Parathyroid adenoma (tissue), 2 donors: Measurements from ENCODE around the gene ITGA2B.

Source experiments
- H2AFZ ChIP-seq: fragments of 300-600 bp; sonication (generic); one replicate; pipeline ENCODE4 v1.7.0; 2017; ENCODE audit warnings: antibody characterized with exemption, mild to moderate bottlenecking
- H3K27ac ChIP-seq: fragments of 300-600 bp; sonication (generic); one replicate; pipeline ENCODE4 v1.7.0; 2017
- H3K27me3 ChIP-seq: fragments of 300-600 bp; sonication (generic); one replicate; pipeline ENCODE4 v1.7.0; 2017; ENCODE audit warnings: low read length; ENCODE audit not compliant: control insufficient read depth, insufficient read depth
- H3K36me3 ChIP-seq: fragments of 300-600 bp; sonication (generic); one replicate; pipeline ENCODE4 v1.7.0; 2017; ENCODE audit warnings: low read length; ENCODE audit not compliant: control insufficient read depth, insufficient read depth
- H3K4me1 ChIP-seq: fragments of 300-600 bp; sonication (generic); one replicate; pipeline ENCODE4 v1.7.0; 2017; ENCODE audit warnings: control low read depth
- H3K4me2 ChIP-seq: fragments of 300-600 bp; sonication (generic); one replicate; pipeline ENCODE4 v1.7.0; 2017; ENCODE audit warnings: low read length
- H3K4me3 ChIP-seq: fragments of 300-600 bp; sonication (generic); one replicate; pipeline ENCODE4 v1.7.0; 2017; ENCODE audit warnings: low read depth, low read length
- H3K79me2 ChIP-seq: fragments of 300-600 bp; sonication (generic); one replicate; pipeline ENCODE4 v1.7.0; 2017; ENCODE audit warnings: control low read depth
- H3K9ac ChIP-seq: fragments of 300-600 bp; sonication (generic); one replicate; pipeline ENCODE4 v1.7.0; 2017; ENCODE audit warnings: mild to moderate bottlenecking
- H3K9me3 ChIP-seq: fragments of 300-600 bp; sonication (generic); one replicate; pipeline ENCODE4 v1.7.0; 2017; ENCODE audit warnings: low read length; ENCODE audit not compliant: control insufficient read depth
- TF ChIP-seq, protein P1 (sequence below): fragments of 300-600 bp; sonication (generic); IDR thresholded peaks from one replicate; pipeline ENCODE4 v1.7.0; 2017; ENCODE audit warnings: antibody characterized with exemption, mild to moderate bottlenecking
- donor health status: primary hyperparathyroidism.

ITGA2B gene

DNA sequence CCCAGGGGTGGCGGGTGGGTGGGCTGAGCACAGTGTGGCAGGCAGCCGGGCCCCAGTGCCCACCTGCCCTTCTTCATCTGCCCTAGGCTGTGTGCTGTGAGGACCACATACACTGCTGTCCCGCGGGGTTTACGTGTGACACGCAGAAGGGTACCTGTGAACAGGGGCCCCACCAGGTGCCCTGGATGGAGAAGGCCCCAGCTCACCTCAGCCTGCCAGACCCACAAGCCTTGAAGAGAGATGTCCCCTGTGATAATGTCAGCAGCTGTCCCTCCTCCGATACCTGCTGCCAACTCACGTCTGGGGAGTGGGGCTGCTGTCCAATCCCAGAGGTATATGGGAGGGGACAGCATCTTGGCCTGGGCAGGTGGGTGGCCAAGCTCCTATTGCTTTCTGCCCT lies 38.0 kb downstream of the ITGA2B start:
- H3K9ac ChIP-seq = no peak overlapping the region
- TF ChIP-seq, protein P1, sequence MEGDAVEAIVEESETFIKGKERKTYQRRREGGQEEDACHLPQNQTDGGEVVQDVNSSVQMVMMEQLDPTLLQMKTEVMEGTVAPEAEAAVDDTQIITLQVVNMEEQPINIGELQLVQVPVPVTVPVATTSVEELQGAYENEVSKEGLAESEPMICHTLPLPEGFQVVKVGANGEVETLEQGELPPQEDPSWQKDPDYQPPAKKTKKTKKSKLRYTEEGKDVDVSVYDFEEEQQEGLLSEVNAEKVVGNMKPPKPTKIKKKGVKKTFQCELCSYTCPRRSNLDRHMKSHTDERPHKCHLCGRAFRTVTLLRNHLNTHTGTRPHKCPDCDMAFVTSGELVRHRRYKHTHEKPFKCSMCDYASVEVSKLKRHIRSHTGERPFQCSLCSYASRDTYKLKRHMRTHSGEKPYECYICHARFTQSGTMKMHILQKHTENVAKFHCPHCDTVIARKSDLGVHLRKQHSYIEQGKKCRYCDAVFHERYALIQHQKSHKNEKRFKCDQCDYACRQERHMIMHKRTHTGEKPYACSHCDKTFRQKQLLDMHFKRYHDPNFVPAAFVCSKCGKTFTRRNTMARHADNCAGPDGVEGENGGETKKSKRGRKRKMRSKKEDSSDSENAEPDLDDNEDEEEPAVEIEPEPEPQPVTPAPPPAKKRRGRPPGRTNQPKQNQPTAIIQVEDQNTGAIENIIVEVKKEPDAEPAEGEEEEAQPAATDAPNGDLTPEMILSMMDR = no peak
- no peak overlapping the region for H2AFZ ChIP-seq
- no peaks in the 10 kb centered on the region for H3K79me2 ChIP-seq
- H3K27ac ChIP-seq = no peak overlapping the region
- H3K4me1 ChIP-seq = peaks cover 6% of the 10 kb centered on the region
- no peak overlapping the region for H3K4me2 ChIP-seq
- no peaks in the 10 kb centered on the region for H3K36me3 ChIP-seq
- no peak overlapping the region for H3K4me3 ChIP-seq
- H3K27me3 ChIP-seq = no peaks in the 10 kb centered on the region
- no peaks in the 10 kb centered on the region for H3K9me3 ChIP-seq

DNA sequence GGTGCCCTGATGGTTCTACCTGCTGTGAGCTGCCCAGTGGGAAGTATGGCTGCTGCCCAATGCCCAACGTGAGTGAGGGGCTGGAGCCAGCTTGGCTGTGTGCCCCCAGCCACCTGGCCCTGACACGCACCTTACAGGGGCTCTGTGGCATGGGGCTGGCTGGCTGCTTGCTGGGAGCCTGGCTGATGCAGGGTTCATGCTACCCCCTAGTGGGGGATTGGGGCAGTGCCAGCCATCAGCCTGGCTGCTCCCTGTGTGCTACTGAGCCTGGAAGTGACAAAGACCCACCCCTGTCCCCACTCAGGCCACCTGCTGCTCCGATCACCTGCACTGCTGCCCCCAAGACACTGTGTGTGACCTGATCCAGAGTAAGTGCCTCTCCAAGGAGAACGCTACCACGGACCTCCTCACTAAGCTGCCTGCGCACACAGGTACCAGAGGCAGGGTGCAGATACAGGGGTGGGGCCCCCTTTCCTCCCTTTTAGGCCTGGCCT lies 38.7 kb downstream of the ITGA2B start:
- TF ChIP-seq, protein P1 = peak; percentile 82
- H3K36me3 ChIP-seq = no peaks in the 10 kb centered on the region
- no peak overlapping the region for H2AFZ ChIP-seq
- no peak overlapping the region for H3K9ac ChIP-seq
- no peak overlapping the region for H3K27ac ChIP-seq
- no peak overlapping the region for H3K4me3 ChIP-seq
- H3K4me2 ChIP-seq = no peak overlapping the region
- H3K9me3 ChIP-seq = no peaks in the 10 kb centered on the region
- H3K27me3 ChIP-seq = no peaks in the 10 kb centered on the region
- H3K79me2 ChIP-seq = no peaks in the 10 kb centered on the region
- H3K4me1 ChIP-seq = peaks cover 2% of the 10 kb centered on the region

DNA sequence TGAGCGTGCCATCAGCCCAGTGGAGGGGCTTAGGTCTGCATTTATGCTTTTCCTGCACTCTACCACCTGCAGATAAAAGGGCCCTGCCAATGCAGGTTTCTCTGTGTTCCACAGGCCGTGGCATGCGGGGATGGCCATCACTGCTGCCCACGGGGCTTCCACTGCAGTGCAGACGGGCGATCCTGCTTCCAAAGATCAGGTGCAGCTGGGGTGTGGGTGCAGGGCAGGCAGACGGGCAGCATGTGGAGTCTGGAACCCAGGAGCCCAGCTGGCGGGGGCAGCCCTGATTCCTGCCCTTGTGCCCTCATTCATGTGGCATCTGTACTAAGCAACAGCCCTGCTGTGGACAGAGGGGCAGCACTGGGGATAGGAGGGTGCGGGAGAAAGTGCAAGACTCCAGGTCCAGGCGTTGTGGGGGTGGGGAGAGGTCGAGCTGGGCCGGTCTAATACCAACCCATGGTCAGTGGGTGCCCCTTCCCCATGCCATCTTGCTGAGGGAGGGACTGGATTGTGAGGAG lies 39.8 kb downstream of the ITGA2B start:
- Histone ChIP-seq H3K36me3 (no peaks in the 10 kb centered on the region), H3K9ac (no peak overlapping the region), H3K27ac (no peak overlapping the region), H3K79me2 (peaks cover 2% of the 10 kb centered on the region), H3K9me3 (no peaks in the 10 kb centered on the region), H3K4me2 (no peak overlapping the region), H3K4me3 (no peak overlapping the region), H3K27me3 (no peaks in the 10 kb centered on the region), H3K4me1 (peaks cover 2% of the 10 kb centered on the region), H2AFZ (no peak overlapping the region)
- TF ChIP-seq, protein P1 = no peak

DNA sequence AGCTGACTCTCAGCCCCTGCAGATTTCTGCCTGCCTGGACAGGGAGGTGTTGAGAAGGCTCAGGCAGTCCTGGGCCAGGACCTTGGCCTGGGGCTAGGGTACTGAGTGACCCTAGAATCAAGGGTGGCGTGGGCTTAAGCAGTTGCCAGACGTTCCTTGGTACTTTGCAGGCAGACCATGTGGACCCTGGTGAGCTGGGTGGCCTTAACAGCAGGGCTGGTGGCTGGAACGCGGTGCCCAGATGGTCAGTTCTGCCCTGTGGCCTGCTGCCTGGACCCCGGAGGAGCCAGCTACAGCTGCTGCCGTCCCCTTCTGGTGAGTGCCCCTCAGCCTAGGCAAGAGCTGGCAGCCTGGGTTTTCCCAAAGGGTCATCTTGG lies 40.5 kb downstream of the ITGA2B start:
- H3K27me3 ChIP-seq = no peaks in the 10 kb centered on the region
- peaks cover 2% of the 10 kb centered on the region for H3K79me2 ChIP-seq
- H3K4me2 ChIP-seq = no peak overlapping the region
- no peaks in the 10 kb centered on the region for H3K36me3 ChIP-seq
- H3K9me3 ChIP-seq = no peaks in the 10 kb centered on the region
- no peak overlapping the region for H3K9ac ChIP-seq
- no peak overlapping the region for H3K27ac ChIP-seq
- TF ChIP-seq, protein P1 = no peak
- no peak overlapping the region for H3K4me3 ChIP-seq
- peaks cover 2% of the 10 kb centered on the region for H3K4me1 ChIP-seq
- no peak overlapping the region for H2AFZ ChIP-seq
